DND-41 (cell line): Measurements from ENCODE around the gene CELSR1.

ENCODE experiments used
- ATAC-seq: fragments of 200-7000 bp; cut with Tn5 transposase; 3 replicates; pipeline ENCODE4 v1.9.1; 2021; ENCODE audit warnings: low read depth; ENCODE audit not compliant: insufficient read depth
- DNase-seq: peaks from one replicate; pipeline ENCODE4 v3.0.0-alpha.2; 2020
- H2AFZ ChIP-seq: 2 replicates; pipeline ENCODE4 v1.6.0; 2012; ENCODE audit warnings: low read depth, low read length
- H3K27ac ChIP-seq: 2 replicates; pipeline ENCODE4 v1.5.1; 2012; ENCODE audit warnings: low read length, inconsistent platforms
- H3K27me3 ChIP-seq: fragments of 200-600 bp; sonication (generic); 2 replicates; pipeline ENCODE4 v1.6.0; 2012; ENCODE audit warnings: low read length, mild to moderate bottlenecking, inconsistent platforms; ENCODE audit not compliant: insufficient read depth, poor library complexity
- H3K36me3 ChIP-seq: 2 replicates; pipeline ENCODE4 v1.5.1; 2012; ENCODE audit warnings: low read length, inconsistent platforms; ENCODE audit not compliant: insufficient read depth
- H3K4me1 ChIP-seq: 2 replicates; pipeline ENCODE4 v1.5.1; 2012; ENCODE audit warnings: mild to moderate bottlenecking, low read length; ENCODE audit not compliant: insufficient read depth
- H3K4me2 ChIP-seq: 2 replicates; pipeline ENCODE4 v1.6.0; 2012; ENCODE audit warnings: mild to moderate bottlenecking, moderate library complexity, low read length, inconsistent platforms; ENCODE audit not compliant: insufficient read depth
- H3K4me3 ChIP-seq, 2 experiments: fragments of 200-600 bp in 1 of 2; shearing (Covaris generic) in 1 of 2; 2 replicates each; pipeline ENCODE4 v1.5.1; 2012 to 2016; ENCODE audit warnings: inconsistent platforms in 2 of 2, low read length in 2 of 2, mild to moderate bottlenecking in 2 of 2, low read depth in 1 of 2, moderate library complexity in 1 of 2
- H3K79me2 ChIP-seq: 2 replicates; pipeline ENCODE4 v1.6.0; 2012; ENCODE audit warnings: low read length, inconsistent platforms; ENCODE audit not compliant: insufficient read depth
- H3K9ac ChIP-seq: 2 replicates; pipeline ENCODE4 v1.6.0; 2012; ENCODE audit warnings: low read depth, mild to moderate bottlenecking, inconsistent platforms, low read length, moderate library complexity
- H3K9me3 ChIP-seq: 2 replicates; pipeline ENCODE4 v1.5.1; 2012; ENCODE audit warnings: low read length, moderate library complexity, mild to moderate bottlenecking, inconsistent platforms; ENCODE audit not compliant: insufficient read depth, severe bottlenecking
- H4K20me1 ChIP-seq: 2 replicates; pipeline ENCODE4 v1.6.0; 2012; ENCODE audit warnings: low read length; ENCODE audit not compliant: insufficient read depth
- EZH2 ChIP-seq: IDR thresholded peaks from 3 replicates; pipeline ENCODE4 v1.6.1; 2012; ENCODE audit warnings: borderline replicate concordance, low read depth, mild to moderate bottlenecking, moderate library complexity, low read length, inconsistent platforms; ENCODE audit not compliant: severe bottlenecking
- TF ChIP-seq, protein P1 (sequence below): IDR thresholded peaks from 2 replicates; pipeline ENCODE4 v1.5.1; 2012; ENCODE audit warnings: borderline replicate concordance, low read length, moderate library complexity, mild to moderate bottlenecking; ENCODE audit not compliant: poor library complexity, severe bottlenecking; ENCODE audit errors: extremely low read depth

CELSR1 gene

DNA sequence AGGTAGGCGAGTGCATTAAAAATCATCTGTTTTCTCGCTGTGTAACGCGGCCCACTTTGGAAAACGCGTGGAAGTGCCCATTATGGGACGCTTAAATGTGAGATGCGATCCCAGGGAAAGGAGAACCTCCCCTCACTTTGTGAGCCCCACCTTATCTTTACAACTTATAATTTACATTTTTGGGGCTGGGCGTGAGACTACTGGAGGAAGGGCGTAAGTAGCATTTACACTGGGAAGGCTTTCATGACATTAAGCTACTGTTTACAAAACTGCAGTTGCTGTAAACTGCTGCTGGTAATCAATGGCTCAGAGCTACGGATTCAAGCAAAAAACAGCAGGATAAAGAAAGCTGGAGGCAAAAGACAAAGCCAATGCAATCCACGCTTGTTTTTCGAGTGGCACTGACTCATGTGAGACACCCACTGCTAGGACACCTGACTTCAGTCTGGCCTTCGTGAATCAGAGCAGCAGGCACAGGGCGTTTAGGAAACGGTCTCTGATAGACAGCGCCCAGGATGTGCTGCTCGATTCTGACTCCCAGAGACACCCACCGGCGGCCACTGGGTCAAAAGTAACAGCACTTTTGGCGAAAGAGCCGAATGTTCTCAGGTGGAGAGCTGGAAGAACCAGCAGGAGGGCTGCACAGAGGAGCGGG, 123.6 kb downstream of the CELSR1 start:
- H3K4me1 ChIP-seq: no peaks in the 10 kb centered on the region
- ATAC-seq (no peak), DNase-seq (no peak)
- no peaks in the 10 kb centered on the region for H3K79me2 ChIP-seq
- no peak overlapping the region for H3K27ac ChIP-seq
- no peaks in the 10 kb centered on the region for H3K27me3 ChIP-seq
- H2AFZ ChIP-seq: no peak overlapping the region
- H3K36me3 ChIP-seq: no peaks in the 10 kb centered on the region
- no peaks in the 10 kb centered on the region for H3K9me3 ChIP-seq
- H3K9ac ChIP-seq: no peak overlapping the region
- H3K4me2 ChIP-seq: no peak overlapping the region
- no peak overlapping the region for H3K4me3 ChIP-seq
- TF ChIP-seq, protein P1, sequence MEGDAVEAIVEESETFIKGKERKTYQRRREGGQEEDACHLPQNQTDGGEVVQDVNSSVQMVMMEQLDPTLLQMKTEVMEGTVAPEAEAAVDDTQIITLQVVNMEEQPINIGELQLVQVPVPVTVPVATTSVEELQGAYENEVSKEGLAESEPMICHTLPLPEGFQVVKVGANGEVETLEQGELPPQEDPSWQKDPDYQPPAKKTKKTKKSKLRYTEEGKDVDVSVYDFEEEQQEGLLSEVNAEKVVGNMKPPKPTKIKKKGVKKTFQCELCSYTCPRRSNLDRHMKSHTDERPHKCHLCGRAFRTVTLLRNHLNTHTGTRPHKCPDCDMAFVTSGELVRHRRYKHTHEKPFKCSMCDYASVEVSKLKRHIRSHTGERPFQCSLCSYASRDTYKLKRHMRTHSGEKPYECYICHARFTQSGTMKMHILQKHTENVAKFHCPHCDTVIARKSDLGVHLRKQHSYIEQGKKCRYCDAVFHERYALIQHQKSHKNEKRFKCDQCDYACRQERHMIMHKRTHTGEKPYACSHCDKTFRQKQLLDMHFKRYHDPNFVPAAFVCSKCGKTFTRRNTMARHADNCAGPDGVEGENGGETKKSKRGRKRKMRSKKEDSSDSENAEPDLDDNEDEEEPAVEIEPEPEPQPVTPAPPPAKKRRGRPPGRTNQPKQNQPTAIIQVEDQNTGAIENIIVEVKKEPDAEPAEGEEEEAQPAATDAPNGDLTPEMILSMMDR: no peak
- no peaks in the 10 kb centered on the region for H4K20me1 ChIP-seq

DNA sequence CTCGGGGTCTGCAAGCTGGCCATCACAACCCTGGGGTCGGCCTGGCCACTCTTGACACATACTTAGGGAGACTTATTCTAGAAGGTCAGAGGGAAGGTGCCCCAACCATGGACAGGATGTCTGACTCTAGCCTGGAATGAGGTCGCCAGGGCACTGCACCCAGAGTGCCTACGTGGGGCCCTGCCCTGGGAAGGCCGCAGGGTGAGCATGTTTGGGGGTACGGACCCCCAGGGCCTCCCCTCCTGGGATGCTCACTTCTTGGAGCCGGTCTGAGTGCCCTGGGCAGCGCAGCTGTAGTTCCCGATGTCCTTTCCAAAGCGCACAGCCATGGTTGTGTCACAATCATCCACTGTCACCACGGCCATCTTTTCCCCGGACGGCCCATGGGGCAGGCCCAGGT, 126.1 kb downstream of the CELSR1 start:
- Histone ChIP-seq H4K20me1 (no peaks in the 10 kb centered on the region), H3K4me3 (no peak overlapping the region), H3K9ac (no peak overlapping the region), H3K27ac (no peak overlapping the region), H3K36me3 (no peaks in the 10 kb centered on the region), H3K4me2 (no peak overlapping the region), H2AFZ (no peak overlapping the region), H3K27me3 (no peaks in the 10 kb centered on the region), H3K79me2 (no peaks in the 10 kb centered on the region), H3K4me1 (no peaks in the 10 kb centered on the region), H3K9me3 (no peaks in the 10 kb centered on the region)
- ATAC-seq (no peak), DNase-seq (no peak)
- TF ChIP-seq EZH2: no peak
- TF ChIP-seq, protein P1: no peak

- TF ChIP-seq, protein P1: no peak
- no peak for TF ChIP-seq EZH2
- Histone ChIP-seq H3K9me3 (no peaks in the 10 kb centered on the region), H3K27me3 (no peaks in the 10 kb centered on the region), H3K27ac (no peak overlapping the region), H3K4me3 (no peak overlapping the region), H3K4me2 (no peak overlapping the region), H3K79me2 (no peaks in the 10 kb centered on the region), H2AFZ (no peak overlapping the region), H3K9ac (no peak overlapping the region), H3K36me3 (no peaks in the 10 kb centered on the region), H3K4me1 (no peaks in the 10 kb centered on the region), H4K20me1 (no peaks in the 10 kb centered on the region)
- DNase-seq (no peak), ATAC-seq (no peak)
These were observed 127.1 kb downstream of the CELSR1 start for GRCh38 chr22:46410291-46410808.
